HG03439 (cell line): ENCODE data around the gene MYO1A.
"Not testable (repeated sequence)": the region's sequence is repeated elsewhere in the genome, so short reads cannot be mapped to it uniquely, and the experiment has no call there.

ENCODE experiments used
- ATAC-seq: cut with Tn5 transposase; IDR thresholded peaks from one replicate; pipeline ENCODE4 v1.9.1; 2021; ENCODE audit warnings: mild to moderate bottlenecking, moderate library complexity; ENCODE audit not compliant: unreplicated experiment

Gene MYO1A

DNA sequence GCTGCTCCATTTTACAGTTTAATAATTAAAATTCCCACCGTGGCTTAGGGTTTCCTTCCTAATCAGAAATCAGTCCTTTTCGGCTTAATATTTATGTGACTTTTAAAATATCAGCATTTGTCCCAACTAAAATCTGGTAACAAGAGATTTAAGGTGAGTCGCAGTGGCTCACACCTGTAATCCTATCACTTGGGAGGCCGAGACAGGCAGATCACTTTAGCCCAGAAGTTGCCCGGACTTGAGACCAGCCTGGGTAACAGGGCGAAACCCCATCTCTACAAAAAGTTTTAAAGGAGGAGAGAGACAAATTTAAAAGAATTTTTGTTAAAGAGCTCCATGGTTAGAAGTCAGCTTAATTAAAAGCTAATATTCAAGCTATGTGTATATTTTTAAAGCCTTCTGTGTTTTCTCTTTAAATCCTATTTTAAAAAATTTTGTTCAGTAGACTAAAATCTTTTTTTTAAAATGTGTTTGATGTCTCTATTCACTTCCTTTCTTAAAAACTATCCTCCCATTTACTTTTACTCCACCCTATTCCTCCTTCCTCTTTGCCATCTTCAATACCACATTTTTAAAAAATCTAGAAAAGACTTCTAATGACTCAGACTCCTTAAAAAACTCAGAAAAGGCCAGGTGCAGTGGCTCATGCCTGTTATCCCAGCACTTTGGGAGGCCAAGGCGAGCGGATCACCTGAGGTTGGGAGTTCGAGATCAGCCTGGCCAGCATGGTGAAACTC, 29.8 kb downstream of the MYO1A start:
- ATAC-seq = no peak

DNA sequence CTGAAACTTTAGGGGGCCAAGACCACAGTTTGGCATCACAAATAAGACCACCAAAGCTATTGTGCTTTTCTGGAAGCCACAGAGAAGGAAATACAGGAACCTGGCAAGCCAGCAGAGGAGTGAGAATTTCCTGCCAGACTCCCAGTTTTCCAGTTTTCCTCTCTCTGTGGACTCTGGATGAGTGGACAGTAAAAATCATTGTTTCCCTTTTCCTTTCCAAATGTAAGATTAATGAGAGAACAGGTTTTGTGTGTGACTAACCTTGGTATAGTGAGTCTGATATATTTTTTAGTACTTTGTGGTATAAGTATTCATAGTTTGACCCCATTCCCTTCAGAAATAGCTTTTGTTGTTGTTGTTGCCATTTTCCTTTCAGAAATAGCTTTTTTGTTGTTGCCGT, 31.0 kb downstream of the MYO1A start:
- no peak for ATAC-seq

DNA sequence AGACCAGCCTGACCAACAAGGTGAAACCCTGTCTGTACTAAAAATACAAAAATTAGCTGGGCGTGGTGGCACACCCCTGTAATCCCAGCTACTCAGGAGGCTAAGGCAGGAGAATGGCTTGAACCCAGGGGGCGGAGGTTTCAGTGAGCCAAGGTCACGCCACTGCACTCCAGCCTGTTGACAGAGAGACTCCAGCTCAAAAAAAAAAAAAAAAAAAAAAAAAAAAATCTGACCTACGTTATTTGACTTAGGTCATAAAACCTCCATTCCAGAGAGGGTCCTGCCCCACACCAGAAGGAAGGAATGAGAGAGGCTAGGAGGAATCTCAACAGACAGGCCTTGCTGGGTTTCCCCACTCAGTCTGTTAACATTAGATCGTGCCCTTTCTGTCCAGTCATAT, 31.6 kb downstream of the MYO1A start:
- not testable (repeated sequence) for ATAC-seq

DNA sequence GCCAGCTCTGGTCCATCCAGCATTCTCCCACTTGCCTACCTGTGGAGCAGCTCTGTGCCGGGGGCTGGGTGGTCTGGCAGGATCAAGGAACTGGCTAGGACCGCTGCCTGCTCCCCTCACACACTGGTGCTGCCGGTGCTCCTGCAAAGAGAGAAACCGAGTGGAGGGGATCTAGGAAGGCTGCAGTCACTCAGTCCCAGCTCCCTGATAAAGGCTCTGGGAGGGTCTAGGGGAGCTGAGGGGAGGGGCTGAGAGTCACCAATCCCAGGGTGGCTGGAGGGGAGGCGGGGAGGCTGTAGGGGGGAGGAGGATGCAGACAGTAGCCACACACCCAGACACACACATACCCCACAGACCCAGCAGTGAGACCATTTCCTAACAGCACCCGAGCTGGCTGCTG, 33.6 kb downstream of the MYO1A start, which contains the start of gene TAC3:
Gene TAC3 (minus strand): TSS at position 182 of the 400 bp plus-strand sequence. CDS start 732 bp downstream, outside the sequence.
- ATAC-seq = no peak

DNA sequence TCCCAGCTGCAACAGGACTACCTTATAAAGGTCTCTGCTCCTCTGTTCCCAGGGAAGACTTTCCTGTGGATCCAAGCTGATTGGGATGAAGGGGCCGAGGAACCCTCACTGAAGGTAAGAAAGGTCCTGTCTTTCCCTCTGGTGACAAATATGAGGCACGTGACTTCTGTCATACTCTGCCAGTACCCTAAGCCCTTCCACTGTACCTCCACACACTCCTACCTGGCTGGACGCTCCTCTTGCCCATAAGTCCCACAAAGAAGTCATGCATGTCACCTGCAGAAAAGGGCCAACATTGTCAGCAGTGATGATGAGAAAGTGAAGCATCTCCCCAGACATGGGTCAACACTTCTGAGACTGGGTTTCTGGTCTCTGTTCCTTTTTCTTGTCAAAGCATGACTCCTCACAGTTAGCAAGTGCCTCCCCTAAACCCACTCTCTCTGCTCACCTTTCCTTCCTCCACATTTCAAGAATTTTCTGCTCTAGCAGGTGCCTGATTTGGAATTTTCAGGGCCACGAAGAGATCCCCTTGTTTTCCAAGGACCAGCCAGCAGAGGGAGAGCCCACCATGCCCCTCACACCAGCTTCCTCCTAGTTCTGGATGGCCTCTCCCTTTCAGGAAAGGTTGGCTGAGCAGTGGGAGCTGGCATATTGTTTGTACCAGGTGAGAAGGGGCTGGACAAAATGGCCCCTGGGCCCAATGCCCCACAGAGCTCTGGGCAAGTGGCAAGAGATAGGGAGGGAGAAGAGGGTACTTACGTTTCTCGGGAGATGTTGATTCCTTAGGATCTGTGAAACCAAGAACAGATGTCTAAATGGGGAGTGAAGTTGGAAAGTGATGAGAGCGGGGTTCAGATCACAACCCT, 37.1 kb downstream of the MYO1A start:
- no peak for ATAC-seq

DNA sequence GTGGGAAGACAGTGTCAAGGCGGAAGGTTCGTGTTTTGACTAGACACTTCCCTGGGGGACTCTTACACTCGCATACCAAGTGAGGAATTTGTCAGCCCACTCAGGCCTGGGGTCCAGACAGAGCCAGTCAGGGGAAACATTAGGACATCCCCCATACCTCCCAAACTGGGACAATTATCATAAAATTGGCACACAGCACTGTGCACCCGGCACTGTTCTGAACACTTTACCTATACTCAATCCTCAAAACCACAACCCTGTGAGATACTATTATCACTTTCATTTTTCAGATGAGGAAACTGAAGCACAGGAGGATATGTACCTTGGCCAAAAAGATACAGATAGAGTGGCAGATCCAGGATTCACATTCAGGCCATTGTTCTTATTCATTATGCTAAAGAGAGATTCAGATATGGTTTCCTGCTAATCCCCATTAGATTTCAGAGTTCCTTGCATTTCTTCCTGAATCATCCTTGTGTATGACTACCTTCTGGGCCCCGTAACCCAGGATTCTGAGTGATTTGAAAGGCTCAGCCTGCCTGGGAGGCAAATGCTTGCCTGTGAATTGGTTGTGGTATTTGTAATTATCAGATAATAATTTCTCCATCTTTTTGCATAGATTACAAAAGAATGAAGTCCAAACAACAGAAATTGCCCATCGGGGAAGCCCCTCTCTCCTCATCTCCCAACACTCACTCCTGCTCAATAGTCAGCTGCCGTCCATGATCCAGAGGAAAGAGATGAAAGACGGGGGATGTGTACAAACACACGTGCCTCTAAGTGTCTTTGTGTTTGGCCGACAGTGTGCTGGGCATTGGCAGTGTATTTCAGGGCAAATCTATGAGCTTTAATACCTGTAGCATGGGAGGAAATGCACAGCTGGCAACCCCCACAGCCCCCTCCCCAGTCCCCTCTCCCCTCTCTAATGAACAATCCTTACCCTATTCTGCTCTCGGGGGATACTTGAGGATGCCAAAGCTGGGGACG, 38.2 kb downstream of the MYO1A start:
- peak; percentile 55 for ATAC-seq

DNA sequence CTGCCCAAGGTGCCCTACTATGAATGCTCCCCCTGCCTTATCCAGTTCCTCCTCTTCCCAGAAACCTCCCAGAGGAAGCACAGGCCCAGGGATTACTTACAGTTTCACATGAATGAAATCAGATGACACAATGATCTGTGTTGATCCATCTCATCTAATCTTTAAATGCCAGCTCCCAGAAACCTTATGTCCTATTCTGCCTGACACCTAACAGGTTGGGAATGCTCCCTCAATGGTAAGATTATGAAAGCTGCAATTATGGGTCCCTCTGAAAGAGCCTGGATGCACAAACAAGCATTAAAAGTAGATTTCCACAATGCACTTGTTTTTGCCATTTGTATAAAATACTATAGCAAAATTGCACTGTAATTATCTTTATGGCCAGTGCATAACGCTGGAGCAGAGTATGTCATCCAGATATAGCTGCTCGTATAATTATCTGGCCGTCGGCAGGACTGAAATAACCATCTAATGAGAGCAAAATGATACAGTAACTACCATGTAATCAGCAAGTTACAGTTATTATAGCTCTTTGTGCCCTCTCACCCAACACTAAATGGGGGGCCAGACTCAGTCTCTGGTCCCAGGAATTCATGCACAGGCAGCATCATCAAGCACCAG, 39.2 kb downstream of the MYO1A start:
- no peak for ATAC-seq

DNA sequence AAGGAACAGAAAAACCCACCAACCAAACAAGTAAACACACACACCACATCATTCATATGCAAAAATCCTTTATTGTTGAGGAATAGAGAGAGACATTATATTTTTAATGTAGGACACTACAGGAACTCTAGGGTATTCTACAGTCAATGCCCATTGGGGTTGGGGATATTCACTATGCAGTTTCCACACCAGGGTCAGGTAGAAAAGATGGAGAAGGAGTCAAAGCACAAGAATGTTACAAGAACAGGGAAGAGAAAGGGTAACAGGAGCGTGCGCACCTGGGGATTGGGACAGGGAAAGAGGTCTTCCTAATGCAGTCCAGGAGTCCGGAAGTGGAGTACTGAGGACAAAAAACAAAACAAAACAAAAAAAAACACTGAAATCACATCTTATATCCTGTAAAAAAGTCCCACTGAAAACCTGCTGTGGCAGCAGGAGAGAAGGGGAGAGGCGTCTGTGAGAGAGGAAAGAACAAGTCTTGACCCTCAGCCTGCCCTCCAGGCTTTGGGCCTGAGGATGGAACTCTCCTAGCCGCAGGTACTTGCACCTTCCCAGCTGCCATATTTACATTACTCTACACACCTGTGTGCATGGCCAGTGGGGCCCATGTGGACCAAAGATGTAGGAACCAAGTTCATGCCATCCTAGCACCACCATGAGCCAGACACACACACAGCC, 39.8 kb downstream of the MYO1A start:
- no peak for ATAC-seq

DNA sequence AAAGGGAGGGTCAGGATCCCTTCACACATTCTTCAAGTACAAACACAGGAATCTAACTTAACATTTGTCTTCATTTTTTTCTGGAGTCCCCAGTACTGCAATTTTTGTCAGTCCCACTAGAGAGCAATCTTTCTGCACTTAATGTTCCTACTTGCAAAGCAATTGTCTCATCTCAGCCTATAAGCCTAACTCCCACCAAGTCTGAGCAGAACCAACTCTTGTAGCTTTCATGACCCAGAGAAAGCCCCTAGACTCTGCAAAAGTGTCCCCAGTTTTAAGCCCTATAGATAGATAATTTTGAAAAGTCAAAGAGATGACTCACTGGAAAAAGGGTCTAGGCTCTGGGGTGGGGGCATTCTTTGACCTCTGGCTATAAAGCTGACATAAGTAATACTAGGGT, 41.8 kb downstream of the MYO1A start:
- no peak for ATAC-seq

DNA sequence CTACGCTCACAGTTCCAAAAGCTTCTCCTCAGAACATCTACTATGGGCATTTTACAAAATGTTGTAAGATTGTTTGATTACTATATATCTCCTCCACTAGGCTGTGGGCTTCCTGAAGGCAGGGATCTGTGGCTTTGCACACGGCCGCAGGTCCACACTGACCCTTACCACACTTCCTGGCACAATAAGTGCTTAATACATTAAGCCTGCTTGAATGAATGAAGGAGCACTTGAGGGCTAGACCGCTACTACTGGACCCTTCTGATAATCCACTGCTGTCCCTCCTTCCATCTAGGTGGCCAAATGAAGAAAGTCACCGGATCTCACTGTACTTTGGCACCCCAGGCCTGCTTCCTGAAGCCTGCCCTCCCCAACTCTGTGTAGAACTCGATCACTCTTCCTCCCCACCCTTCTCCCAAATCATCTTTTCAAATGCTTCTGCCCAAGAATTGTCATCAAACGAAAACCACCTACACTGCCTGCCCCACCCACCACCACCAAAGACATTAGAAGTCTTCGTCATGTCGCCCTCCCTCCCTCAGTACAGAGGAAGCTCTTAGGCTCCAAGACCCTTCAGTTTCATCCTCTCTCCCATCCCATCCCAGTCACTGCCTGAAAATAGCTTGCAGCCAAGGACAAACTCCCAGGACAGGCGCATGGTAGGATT, 43.0 kb downstream of the MYO1A start:
- ATAC-seq = no peak

DNA sequence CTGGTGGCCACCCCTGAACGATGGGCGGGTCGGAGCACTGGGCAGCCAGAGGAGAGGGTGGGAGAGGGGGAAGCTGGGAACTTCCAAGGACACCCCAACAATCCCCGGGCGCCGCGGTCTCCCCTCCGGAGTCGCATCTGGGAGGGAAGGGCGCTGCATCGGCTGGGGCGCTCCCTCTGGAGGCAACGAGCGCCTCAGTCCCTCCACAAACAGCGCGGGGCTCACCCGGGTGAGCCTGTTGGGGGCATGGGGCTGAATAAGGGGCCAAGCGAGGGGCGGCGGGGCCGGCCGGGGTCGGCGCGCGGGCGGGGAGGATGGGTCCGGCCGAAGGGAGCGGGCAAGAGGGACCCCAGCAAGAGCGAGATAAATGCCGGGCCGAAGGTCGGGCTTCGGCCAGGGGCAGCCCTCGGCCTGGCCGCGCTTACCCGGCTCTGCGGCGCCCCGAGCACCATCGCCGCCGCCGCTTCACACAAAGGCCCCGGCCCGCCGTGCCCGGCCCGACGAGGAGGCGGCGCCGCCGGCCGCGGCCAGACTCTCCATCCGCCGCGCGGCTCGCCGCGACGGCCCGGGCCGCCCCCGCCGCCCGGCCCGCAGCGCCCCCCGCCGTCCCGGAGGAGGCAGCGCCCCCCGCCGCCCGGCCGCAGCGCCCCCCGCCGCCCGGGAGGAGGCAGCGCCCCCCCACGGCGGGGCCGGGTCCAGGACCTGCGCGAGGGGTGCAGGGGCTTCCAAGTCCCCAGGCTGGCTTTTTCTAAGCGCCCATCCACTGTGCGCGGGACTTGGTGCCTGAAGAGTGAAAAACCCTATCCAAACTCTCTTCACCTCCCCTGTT, 43.7 kb downstream of the MYO1A start, which contains the start of gene ZBTB39:
Gene ZBTB39 (minus strand): TSS at position 567 of the 829 bp plus-strand sequence. CDS start 1,629 bp downstream, outside the sequence.
- ATAC-seq = peak; percentile 64

DNA sequence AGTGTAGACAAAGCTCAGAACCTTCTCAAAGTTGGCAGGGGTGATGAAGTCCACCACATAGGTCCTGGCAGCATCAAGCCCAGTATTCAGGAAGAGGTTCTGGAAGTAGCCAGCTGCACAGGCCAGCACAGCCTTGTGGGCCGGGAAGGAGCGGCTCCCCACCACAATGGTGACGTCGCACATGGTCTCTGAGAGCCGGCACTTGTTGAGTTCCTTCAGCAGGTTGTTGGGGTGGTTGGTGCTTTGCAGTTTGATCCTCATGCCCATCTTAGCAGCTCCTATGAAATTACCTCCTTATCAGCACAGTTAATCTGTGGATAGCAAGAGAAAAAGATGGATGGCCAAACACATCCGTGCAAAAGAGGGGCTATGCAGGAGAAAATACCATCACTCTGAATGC, 45.3 kb downstream of the MYO1A start:
- no peak for ATAC-seq

DNA sequence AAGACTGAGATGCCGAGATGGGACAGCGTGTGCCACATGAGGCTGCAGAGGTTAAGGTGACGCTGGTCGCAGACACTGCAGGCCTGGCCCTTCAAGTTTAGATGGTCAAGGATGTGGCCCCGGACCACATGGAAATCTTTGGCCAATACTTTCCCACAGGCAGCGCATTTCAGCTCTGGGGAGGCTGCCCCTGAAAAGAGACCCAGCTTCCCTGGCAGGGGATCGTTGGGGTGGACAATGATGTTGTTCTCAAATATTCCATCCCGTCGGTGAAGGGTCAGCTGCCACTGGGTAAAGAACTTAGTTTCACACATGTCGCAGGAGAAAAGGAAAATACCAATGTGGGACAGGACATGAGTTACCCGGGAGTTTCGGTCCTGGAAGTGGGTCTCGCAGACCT, 46.5 kb downstream of the MYO1A start:
- no peak for ATAC-seq

DNA sequence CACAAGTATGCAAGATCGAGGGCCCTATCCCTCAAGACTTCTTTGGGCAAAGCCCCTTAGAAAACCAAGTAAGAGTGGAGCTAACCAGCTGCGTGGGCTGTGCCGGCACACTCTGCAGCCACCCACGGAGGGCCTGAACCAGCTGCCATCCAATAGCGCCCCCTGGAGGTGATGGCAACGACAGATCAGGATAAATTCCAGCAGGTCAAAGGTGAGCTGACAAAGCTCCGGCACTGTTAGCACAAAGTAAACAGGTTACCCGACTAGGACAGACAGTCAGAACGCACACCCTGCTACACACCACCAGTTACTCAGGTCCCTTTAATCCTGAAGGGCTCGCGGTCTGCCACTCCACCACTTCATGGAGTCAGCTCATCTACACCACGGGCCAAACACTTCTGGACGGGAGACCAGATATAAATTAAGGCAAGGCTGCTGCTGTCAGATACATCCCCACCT, 48.5 kb downstream of the MYO1A start:
- ATAC-seq = no peak

DNA sequence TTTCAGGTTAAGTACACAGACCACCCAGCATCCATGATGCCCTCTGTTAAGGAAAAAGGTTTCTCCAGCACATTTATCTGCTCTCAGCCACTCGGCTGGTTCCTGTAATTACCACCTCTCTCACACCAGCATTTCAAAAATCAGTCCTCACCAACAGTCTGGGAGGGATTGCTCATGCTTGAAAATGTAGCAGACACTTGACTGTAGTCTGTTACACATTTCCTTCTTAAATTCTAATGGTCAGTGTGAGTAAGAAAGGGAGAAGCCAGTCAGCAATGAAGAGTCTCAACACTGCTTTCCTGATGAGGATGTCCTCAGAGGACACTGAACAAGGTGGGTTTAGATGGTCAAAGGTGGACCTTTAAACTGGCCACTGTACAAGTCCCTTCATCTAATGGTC, 49.5 kb downstream of the MYO1A start:
- ATAC-seq = no peak

DNA sequence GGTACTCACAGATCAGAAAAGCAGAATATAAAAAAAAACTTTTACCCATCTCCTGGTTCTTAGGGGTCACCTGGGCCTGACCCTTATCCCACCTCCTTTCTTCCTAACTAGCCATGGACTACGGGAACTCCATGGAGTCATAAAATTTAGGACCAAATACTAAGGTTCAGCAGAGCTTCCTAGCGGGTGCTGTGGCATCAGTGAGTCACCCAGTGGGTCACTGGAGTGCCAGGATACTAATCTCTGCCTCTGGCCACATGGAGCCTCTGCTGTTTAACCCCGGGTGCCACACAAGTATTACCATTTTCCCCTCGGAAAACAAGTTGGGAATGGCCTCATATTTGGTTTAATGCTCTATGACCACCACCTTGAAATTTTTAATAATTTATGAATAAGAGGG, 50.5 kb downstream of the MYO1A start:
- no peak for ATAC-seq

DNA sequence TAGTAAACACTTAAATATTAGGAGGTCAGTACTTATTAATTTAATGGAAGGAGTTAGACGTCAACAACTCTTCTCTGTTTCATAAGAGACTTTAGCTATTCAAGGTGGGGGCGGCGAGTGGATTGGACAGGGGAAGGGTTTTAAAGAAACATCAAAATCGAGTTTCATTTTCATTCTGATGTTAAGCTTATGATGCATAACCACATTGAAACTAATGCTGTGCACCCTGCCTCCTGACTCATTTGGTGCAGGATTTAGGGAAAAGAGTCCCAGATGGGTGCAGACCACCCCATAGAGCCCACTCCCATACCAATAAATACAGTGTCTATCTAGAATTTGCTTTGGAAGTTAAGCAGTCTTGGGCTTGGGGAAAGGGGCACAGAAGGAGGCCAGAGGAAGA, 50.9 kb downstream of the MYO1A start:
- ATAC-seq = peak; percentile 57

DNA sequence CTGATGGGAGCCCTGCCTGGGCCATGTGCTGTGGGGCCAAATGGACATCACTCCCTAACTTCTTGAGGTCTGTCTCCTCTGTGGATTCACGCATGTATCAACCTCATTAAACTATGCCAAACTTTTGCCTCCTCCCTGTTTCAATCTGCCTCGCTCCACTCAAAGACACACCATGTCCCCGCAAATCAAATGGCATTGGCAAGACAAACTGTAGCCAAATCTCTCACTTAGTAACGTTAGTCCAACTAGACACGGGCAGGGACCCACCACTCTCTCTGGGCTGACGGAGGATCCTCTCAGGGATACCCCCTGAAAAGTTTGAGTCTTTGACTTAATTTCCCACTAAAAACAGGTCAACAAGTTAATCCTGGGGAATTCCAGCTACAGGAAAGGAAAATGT, 51.6 kb downstream of the MYO1A start:
- no peak for ATAC-seq
